Limb (tissue), 2 donors: ENCODE results near the gene CARD10.

ENCODE experiments used
- DNase-seq, 2 donors: peaks; one replicate each; pipeline ENCODE4 v3.0.0-alpha.2; 2016; ENCODE audit errors: extremely low spot score in 2 of 2

The CARD10 gene

GRCh38 chr22:37505565-37505964 is 13.7 kb downstream of the CARD10 start:
- DNase-seq: no peak

GRCh38 chr22:37504964-37505363 is 14.3 kb downstream of the CARD10 start:
- DNase-seq: no peak

GRCh38 chr22:37503850-37504249 is 15.4 kb downstream of the CARD10 start:
- DNase-seq: no peak

GRCh38 chr22:37503183-37503683 is 16.0 kb downstream of the CARD10 start:
- no peak for DNase-seq

GRCh38 chr22:37502342-37503182 is 16.7 kb downstream of the CARD10 start:
- no peak for DNase-seq

GRCh38 chr22:37501610-37502341 is 17.4 kb downstream of the CARD10 start:
- DNase-seq: peak in 1 of 2 donors; percentile 75

- no peak for DNase-seq
Observed at GRCh38 chr22:37500745-37501609, 18.2 kb downstream of the CARD10 start.

- no peak for DNase-seq
Observed at GRCh38 chr22:37499789-37500540, 19.2 kb downstream of the CARD10 start.

GRCh38 chr22:37499027-37499707 is 20.0 kb downstream of the CARD10 start:
- no peak for DNase-seq

GRCh38 chr22:37498289-37498909 is 20.8 kb downstream of the CARD10 start:
- no peak for DNase-seq

GRCh38 chr22:37497062-37497599 is 22.1 kb downstream of the CARD10 start:
- DNase-seq: no peak

GRCh38 chr22:37496651-37497050 is 22.6 kb downstream of the CARD10 start:
- DNase-seq: no peak

GRCh38 chr22:37493979-37494378 is 25.2 kb downstream of the CARD10 start:
- DNase-seq: no peak

- no peak for DNase-seq
Observed at GRCh38 chr22:37492428-37493344, 26.5 kb downstream of the CARD10 start.

- DNase-seq: no peak
Observed at GRCh38 chr22:37491559-37492427, 27.4 kb downstream of the CARD10 start.

GRCh38 chr22:37491106-37491505 is 28.1 kb downstream of the CARD10 start:
- no peak for DNase-seq

GRCh38 chr22:37489983-37490382 is 29.2 kb downstream of the CARD10 start:
- DNase-seq: no peak
